HG03135 (cell line): Measurements from ENCODE around the gene FRMD5.

Experiments used
- ATAC-seq: cut with Tn5 transposase; IDR thresholded peaks from one replicate; pipeline ENCODE4 v1.9.1; 2021; ENCODE audit warnings: mild to moderate bottlenecking, moderate library complexity; ENCODE audit not compliant: unreplicated experiment

The FRMD5 gene

GRCh38 chr15:44097552-44097951 is 97.5 kb downstream of the FRMD5 start:
- ATAC-seq: no peak

DNA sequence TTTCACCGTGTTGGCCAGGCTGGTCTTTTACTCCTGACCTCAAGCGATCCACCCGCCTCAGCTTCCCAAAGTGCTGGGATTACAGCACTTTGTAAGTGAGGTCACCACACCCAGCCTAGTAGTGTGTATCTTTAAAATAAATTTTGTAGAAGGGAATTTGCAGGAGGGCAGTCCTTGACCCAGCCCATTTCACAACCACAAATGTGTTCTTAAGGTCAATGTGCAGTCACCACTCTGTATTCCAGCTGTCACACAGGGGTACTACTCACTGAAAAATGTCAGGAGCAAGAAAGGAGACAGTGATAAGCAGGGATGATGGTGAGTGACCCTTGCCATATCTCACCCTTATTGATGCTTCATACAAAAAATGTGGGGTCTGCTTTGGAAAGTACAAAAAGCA is 98.5 kb downstream of the FRMD5 start:
- no peak for ATAC-seq

DNA sequence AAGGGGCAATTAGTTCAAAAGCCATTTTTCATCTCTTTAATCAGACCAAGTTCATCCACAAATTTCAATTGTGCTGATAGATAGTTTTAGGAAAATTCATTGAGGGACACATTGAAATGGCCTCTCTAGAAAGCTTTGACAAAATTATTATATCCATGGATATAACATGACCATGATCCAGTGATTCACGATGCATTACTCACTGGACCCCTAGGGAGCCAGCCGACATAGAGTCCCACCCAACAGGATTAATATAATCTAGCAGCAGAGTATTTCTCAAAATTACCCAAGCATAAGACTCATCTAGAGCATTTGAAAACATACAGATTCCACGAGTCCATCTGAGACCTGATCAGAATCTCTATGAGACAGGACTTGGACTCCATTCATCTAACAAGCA is 100.3 kb downstream of the FRMD5 start:
- no peak for ATAC-seq

DNA sequence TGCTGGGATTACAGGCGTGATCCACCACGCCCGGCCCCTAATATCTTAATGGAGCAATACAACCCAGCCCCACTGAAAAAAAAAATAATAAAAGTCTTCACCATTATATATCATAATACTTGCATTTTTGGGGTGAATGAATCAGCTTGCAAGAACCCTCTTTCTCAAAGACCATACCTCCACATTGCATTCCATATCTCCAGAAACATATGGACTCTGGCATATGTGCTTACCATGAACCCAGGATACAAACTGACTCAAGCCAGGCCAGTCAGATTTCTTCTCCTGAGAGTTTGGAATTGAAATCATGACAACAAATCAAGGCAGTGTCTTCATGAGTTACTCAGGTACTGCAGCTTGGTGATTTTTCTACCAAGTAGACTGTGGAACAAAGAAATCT is 101.2 kb downstream of the FRMD5 start:
- ATAC-seq: no peak

DNA sequence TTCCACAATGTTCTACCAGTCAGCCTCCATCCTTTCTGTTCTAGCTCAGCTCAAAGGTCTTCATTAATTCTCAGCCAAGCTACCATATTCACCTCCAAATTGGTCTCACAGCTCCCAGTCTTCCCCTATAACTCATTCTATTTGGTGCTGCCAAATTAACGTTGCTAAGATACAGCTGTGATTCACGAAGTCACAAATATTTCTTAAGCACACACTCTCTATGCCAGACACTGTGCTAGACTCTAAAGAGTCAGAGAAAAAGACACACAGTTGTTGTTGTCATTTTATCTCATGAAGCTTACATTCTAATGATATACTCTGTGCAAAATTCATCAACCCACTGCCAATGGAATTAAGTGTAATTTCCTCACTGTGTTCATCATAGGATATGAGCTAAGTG is 102.8 kb downstream of the FRMD5 start:
- ATAC-seq: no peak

GRCh38 chr15:44087578-44088465 is 107.2 kb downstream of the FRMD5 start:
- no peak for ATAC-seq

DNA sequence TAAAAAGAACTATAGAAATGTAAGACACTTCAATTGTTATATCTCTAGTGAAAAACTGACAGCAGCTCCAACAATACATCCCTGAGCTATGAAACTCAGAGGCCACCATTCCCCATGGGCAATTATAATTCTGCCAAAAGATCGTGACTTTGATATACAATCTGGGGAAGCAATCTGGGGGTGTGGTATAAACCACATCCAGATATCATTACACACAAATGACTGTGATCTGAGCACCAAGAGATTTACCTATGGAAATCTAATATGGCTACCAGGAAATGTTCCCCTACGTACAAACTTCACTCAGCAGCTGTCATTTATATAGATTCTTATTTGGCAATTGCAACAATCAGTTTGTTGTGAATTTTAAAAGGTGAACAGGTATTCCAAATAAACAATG is 110.3 kb downstream of the FRMD5 start:
- ATAC-seq: no peak

- no peak for ATAC-seq
Observed at GRCh38 chr15:44084171-44084570, 110.9 kb downstream of the FRMD5 start.

DNA sequence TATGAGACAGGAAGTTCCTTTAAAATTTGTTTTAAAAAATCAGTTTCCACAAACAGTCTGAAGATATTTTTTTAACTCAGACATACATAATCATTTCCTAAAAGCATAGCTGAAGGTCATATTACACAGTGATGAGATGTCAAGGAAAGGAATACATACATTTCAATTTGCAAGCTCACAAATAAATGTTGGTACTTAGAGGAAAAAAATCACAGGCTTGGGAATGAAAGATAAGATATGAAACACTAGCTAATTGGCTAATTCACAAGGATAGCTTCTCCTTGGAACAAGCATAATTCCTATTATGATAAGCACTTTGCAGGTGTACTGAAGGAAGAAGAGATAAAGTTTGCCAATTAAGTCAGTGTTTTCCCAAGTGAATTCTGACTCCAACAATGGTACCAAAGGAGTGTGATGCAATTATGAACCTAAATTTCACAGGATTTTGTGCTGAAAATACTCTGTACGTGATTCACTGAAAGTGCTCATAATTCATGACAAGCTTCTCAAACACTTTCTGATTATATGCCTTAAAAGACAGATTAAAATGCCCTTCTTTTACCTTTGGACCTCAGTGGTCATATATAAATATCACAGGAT is 112.4 kb downstream of the FRMD5 start:
- ATAC-seq: no peak

DNA sequence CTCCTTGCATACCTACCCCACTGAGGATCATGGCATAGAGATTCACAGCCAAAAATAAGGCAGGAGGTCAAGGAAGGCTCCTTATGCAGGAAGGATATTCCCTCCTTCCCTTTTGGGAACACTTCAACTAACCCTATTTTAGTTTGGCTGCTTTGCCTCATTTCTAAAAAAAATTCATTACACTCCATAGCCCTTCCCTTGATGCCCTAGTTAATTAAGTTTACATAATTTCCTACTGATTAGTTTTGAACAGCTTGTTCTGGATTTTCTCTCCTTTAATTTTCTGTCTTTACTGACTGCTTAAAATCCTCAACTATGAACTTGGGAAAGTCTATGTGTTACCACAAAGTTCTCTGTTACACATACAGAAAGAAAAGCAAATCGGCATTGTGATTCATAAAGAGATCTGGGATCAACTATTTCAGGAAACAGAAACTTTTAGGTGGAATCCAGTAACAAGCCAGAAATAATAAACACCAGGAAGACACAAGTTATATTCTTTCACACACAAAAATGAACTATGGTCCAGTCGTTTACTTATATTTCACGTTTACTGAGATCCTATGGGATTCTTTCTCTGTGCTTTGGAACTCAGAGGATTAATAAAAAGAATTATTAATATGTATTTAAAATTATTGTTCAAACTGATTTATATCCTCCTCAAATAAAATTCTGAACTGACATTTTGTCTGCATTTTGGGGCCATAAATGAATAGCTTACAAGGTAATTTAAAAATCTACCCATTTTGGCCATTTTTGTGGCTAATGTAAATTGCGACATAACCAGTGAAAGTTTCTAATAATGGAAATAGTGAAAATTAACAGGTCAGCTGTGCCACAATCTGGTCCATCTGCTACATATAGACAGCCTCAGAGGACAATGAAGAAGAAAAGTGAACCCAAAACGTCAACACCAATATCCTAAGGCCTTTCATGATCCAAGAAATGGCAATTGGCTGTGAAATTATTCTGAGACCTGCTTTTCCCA is 113.8 kb downstream of the FRMD5 start:
- ATAC-seq: no peak

DNA sequence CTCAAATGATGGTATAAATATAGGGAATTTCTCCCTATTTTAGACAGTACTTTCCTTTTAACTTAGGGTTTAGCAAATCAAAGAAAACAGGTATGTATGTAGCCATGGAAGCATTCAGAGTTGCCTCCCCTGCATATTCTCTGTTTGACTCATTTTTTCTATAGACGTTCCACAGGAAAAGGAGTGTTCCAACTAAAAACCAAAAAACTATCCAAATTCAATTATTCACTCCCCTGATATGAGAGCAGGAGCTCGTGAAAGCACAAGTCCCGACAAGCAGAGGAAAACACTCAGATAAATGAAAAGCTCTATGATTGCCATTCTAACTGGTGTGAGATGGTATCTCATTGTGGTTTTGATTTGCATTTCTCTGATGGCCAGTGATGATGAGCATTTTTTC is 119.5 kb downstream of the FRMD5 start:
- no peak for ATAC-seq

DNA sequence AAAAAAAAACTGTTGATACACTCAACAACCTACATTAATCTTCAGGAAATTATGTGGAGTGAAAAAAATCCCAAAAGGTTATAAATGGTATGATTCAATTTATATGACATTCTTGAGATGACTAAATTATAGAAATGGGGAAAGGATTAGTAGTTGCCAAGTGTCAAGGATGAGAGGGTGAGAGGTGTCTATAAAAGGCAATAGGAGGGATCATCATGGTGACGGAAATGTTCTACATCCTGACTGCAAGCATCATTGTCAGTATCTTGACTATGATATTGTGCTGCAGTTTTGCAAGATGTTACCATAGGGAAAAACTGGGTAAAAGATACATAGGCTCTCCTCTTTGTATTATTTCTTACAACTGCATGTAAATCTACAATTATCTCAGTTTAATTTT is 125.6 kb downstream of the FRMD5 start:
- ATAC-seq: no peak

DNA sequence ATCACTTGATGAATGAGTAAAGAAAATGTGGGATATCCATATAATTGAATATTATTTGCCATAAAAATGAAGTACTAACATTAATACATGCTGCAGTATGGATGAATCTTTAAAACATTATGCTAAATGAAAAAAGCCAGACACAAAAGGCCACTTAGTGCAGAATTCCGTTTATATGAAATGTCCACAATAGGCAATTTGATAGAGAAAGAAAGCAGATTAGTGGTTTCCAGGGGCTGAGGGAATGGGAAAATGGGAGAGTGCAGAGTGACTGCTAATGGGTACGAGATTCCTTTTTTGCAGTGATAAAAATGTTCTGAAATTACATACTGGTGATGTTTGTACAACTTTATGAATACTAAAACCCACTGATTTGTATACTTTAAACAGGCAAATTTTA is 126.7 kb downstream of the FRMD5 start:
- ATAC-seq: no peak

DNA sequence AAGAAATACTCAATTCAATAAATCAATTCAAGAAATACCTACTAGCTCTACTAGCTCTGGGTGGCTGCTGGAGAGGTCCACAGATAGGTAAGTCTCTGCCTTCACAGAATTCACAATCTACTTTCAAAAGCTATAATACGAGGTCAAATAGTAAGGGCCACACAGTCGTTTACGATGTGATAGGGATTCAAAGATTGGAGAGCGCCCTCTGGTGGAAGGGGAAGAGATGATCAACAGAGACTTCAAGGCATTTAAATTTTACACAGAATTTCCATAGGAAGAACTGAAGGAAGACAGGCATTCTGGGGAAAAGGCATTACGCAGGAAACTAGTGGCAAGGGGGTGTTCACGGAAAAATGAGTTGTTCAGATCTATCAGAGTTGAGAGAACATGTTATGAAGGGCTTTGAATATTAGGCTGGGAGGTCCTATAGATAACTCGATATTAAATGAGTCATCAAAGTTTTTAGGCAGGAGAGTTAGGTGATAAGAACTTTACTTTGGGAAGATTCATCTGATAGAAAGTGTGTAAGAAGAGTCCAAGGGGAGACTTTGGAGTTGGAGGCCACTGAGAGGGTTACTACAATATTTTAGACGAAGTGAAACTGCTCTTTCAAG is 128.8 kb downstream of the FRMD5 start:
- no peak for ATAC-seq

- ATAC-seq: no peak
Observed at GRCh38 chr15:44064706-44065105, 130.4 kb downstream of the FRMD5 start.

DNA sequence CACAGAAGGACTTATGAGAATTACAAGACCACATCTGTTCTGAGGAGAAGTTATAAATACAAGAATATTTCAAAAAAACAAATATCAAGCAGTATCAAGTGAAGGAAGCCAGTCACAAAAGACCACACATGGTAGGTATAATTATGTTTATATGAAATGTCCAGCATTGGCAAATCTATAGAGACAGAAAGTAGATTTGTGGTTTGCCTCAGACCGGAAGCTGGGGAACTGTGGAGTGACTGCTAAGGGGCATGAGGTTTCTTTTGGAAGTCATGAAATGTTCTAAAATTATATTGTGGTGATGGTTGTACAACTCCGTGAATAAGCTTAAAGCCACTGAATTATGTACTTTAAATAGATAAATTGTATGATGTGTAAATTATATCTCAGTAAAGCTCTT is 136.9 kb downstream of the FRMD5 start:
- no peak for ATAC-seq

DNA sequence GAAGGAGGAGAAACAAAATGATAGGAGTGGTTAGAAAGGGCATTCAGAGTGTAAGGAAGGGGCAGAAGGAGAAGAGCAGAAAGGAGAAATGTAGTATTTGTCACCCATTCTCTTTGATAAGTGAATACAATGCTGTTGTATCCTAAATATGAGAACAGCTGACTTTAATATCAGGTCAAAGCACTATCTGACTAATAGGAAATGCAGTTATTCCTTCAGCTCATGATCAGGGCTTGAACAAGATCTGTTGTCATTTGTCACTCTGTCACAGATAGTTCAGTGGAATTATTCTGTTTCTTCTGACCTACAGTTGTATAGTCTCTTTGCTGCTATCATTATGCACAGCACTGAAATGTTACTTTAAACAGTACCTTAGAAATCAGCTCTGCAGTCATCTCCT is 149.4 kb downstream of the FRMD5 start:
- ATAC-seq: no peak

DNA sequence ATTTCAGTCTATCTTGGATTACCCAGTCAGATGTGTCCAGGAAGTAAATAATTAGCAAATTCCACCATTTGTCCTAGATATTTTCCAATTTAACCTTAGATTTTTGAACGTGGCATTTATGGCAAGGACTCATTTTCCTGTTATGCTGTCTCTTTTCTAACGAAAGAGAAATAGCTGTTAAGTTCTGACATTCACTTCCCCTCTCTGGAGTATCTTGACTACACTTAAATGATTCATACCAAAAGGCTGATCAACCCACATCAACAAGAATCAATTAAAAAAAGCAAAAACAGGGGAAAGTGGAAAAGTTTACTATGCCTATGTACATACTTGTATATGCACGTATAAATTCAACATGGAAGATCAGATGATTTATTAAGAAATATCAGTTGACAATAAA is 149.9 kb downstream of the FRMD5 start:
- no peak for ATAC-seq

DNA sequence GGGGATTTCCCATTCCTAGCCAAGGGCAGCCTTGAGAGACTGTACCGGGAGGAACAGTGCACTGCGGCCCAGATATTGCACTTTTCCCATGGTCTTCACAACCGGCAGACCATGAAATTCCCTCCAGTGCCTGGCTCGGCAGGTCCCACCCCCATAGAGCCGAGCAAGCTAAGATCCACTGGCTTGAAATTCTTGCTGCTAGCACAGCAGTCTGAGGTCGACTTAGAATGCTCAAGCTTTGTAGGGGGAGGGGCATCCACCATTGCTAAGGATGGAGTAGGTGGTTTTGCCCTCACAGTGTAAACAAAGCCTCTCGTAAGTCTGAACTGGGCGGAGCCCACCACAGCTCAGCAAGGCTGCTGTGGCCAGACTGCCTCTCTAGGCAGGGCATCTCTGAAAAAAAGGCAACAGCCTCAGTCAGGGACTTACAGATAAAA is 156.3 kb downstream of the FRMD5 start:
- no peak for ATAC-seq

GRCh38 chr15:44035781-44036699 is 159.0 kb downstream of the FRMD5 start:
- no peak for ATAC-seq
